Stimulated activated CD4-positive, alpha-beta T cell treated with anti-CD3 and anti-CD28 coated beads, Interleukin-12 subunit alpha, Interleukin-12 subunit beta, amount 100 ng/mL, for 24 hours (primary cell): Measurements from ENCODE around the gene MYO1C.

Experiments used
- DNase-seq, 2 experiments: peaks; one replicate each; pipeline ENCODE4 v3.0.0-alpha.2; 2020; ENCODE audit warnings: low read depth in 2 of 2

MYO1C gene

GRCh38 chr17:1484676-1485422, 7.6 kb downstream of the MYO1C start:
- DNase-seq, result no peak

DNA sequence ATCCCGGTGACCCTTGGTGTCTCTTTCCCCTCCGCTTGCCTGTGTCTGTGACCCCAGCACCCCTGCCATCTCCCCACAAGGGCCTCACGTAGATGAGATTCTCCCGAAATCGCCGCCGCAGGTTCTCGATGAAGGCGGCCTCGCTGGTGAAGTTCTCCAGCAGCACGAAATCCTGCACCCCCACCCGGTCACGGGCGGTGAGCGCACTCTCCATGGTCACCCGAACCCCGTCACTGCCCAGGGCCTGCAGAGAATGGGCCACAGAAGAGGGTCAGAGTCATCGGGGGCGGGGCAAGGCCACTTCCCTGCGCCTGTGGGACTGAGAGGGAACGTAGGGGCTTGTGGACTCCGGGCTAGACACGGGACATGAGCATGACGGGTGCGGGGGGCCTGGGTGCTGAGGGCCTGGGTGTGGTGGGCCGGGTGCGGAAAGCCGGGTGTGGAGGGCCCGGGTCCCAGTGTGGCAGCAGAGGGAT, 8.4 kb downstream of the MYO1C start:
- no peak for DNase-seq

DNA sequence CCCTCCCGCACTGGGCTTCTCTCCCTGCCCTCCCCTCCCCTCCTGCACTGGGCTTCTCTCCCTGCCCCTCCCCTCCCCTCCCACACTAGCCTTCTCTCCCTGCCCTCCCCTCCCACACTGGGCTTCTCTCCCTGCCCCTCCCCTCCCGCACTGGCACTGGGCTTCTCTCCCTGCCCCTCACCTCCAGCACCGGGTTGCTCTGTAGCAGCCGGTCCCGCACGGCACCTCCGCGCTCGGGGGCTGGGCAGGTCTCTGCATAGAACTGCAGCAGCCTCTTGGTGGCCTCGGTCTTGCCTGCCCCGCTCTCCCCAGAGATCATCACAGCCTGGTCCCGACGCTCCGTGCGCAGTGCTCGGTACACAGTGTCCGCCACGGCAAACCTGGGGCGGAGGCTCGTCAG, 9.8 kb downstream of the MYO1C start:
- no peak for DNase-seq

GRCh38 chr17:1481736-1482135, 10.8 kb downstream of the MYO1C start:
- DNase-seq, result no peak

DNA sequence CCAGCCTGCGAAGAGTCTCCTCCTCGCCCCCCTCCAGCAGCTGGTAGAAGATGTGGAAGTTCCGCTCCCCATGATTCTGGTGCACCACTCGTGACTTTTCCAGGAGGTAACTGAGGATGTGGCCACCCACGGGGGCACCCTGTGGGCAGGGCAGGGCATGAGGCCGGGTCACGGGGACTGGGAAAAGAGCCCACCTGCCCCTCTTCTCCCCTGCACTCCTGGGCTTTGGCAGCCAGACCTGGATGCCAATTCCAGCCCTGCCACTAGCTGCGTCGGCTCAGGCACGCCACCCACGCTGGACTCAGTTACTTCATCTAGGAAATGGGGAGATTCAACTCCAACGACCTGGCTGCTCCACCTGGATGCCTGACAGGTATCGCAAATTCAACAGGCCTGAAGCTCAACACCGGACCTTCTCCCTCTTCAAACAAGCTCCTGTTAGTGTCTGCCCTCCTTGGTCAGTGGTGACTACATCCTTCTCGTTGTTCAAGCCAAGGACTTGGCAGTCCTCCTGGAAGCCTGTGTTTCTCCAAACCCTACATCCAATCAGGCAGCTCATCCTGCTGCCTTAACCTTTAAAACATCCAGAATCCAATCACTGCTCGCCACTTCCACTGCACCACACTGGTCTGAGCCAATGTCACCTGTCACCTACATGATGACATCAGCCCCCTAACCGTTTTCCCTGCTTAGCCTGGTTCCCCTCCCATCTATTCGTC, 11.6 kb downstream of the MYO1C start:
- DNase-seq, result no peak

GRCh38 chr17:1478418-1478817, 14.1 kb downstream of the MYO1C start:
- no peak for DNase-seq

DNA sequence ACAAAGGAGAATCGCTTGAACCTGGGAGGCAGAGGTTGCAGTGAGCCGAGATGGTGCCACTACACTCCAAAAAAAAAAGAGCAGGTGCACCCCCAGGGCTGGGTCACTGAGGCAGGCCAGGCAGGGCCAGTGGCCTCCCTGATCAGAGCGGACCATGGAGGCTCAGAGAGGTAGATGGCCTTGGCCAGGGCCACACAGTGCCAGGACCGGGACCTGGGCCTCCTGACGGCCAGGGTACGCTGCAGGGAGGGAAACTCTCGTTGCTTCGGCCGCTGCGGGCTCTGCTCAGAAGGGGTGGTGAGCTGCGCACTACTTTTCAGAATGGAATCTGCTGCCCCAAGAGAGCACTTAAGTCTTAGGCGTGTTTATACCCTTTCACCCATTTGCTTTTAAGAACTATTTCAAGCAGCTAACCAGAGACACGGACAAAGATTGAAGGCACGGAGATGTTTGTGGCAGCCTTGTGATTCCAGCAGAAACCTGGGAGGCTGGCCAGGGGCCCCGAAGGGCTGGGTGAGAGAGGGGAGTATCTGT, 17.1 kb downstream of the MYO1C start:
- no peak for DNase-seq

GRCh38 chr17:1474402-1475189, 17.9 kb downstream of the MYO1C start:
- no peak for DNase-seq

DNA sequence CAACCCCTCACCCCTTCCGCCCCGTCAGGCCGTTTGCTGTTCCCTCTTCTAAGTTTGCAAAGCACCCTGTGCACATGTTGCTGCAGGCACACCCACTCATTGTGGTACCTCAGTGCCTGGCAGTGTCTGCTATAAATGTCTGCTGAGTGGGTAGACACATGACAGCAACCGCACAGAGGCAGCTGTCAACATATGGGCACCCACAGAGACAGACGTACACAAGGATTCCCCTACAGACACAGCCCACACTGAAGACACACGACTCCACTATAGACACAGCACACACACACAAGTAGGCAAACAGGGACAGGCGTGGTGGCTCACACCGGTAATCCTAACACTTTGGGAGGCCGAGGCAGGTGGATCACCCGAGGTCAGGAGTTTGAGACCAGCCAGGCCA, 18.6 kb downstream of the MYO1C start:
- DNase-seq, result no peak

DNA sequence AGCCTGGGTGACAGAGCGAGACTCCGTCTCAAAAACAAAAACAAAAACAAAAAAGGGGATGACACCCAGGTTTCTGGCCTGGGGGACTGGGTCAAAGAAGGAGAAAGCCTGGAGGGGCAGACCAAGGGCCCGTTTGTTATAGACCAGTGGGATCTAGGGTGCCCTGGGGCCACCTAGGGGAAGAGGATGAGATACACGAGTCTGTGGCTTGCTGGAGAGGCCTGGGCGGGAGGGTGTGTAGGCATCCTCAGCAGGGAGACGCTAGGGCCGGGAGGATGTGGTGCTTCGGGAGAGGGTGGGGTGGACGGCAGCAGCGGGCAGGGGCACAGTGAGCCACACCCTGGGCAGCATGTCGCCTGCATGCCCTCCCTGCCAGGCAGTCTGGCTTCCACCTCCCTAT, 19.3 kb downstream of the MYO1C start:
- no peak for DNase-seq

DNA sequence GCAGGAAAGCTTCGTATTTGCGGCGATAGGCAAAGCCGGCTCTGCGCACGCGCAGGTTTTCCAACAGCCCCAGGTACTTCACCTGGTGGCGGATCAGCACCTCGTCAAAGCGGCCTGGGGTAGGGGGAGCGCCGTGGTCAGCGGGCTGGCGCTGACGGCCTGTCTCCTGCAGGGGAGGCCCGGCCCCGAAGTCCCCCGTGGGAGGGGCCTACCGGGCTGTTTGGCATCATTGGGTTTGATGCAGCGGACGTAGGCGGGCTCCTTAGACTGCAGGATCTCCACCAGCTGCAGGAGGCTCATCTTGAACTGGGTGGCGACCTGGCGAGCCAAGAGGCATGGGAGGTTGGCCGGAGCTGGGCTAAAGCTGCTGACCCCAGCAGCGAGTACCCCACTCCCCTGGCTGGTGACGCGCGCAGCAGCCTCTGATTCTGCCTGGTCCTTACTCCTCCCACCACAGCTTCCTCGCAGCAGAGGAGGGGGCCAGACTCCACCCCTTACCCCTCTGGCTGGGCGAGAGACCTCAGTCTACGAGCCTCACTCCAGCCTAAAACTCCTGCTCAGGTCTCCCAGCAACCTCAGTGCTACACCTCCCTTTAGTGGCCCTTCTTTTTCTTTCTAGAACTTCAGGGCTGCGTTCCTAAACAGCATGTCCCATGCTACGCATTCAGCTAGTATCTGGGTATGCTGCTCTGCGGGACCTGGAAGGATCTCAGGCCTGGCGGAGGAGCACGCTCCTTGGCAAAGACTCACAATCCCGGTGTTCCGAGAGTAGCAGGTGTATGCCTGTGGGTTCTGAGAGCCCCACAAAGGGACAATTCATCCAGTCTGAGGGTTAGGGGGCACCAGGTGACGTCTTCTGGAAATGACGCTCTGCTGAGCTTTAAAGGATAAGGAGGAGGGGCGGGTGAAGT, 20.3 kb downstream of the MYO1C start:
- no peak for DNase-seq

GRCh38 chr17:1471490-1471889, 21.0 kb downstream of the MYO1C start:
- no peak for DNase-seq

GRCh38 chr17:1470755-1471462, 21.6 kb downstream of the MYO1C start:
- no peak for DNase-seq

DNA sequence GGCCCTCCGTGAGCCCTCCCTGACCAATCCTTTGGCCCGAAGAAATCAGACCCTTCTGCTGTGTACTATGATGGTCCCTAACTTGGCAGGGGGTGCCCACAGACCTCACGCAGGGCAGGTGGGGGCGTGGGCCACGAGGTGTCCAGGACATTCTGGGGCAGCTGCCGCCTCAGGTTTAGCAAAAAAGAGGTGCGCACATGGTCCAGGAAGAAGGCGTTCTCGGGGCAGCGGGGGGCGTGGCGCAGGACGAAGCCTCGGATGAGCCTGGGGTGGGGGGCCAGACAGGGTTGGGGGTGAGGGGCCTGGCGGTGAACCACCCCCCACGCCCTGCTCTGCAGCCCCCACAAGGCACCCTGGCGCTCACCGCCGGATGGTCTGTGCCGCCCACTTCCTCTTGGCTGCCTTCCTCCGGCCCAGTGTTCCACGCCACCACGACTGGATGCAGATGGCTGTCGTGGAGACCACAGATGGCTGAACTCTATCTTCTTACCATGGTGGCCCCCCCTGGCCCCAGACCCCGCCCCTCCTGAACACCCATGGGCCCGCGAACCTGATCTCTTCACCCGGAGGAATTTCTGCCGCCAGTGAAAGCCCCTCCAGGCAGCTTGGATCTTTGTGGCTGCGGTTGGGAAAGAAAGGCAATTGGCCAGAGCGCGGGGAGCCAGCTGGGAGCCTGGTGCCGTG, 22.3 kb downstream of the MYO1C start:
- DNase-seq, result no peak

DNA sequence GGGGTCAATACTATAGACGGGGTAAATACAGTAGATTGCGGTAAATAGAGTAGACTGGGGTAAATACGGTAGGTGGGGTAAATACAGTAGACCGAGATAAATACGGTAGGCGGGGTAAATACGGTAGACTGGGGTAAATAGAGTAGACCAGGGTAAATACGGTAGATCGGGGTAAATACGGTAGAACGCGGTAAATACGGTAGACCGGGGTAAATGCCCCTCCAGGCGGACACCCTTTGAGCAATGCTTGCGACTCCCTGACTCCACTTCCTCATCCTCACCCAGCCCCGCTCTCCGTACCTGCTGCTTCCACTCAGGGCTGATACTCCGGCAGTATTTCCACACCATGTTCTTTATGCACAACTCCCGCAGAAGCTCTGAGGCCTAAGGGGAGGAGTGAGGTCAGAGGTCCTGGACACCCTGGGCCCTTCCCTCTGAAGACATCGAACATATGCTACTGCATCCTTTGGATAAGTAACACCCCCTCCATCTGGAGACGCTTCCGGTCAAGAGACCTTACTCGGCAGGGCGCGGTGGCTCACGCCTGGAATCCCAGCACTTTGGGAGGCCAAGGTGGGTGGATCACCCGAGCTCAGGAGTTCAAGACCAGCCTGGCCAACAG, 23.1 kb downstream of the MYO1C start:
- DNase-seq, result no peak

DNA sequence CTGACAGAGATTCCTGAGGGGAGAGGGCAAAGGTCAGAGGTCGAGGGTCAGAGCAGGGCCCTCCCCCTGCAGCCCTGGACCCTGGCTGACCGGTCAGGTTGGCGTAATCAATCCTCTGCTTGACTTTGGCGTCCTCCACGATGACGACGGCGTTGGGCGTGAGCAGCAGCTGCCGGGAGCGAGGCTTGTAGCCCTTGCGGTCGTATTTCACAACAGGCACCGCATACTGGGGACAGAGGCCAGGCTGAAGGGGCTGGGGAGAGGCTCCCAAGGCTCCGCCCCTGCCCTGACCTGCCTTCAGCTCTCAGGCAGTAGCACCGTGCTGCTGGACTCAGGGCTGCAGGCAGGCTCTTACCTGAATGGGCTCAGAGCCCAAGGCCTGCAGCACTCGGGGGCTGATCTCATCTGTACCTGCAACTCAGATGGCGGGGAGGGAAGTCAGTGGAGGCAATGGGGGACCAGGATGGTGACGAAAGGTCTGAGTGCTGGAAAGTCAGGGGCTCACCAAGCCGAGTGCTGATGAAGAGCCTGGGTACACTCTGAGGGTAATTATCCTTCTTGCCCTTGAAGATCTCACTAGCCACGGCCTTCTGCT, 24.5 kb downstream of the MYO1C start:
- DNase-seq, result no peak

DNA sequence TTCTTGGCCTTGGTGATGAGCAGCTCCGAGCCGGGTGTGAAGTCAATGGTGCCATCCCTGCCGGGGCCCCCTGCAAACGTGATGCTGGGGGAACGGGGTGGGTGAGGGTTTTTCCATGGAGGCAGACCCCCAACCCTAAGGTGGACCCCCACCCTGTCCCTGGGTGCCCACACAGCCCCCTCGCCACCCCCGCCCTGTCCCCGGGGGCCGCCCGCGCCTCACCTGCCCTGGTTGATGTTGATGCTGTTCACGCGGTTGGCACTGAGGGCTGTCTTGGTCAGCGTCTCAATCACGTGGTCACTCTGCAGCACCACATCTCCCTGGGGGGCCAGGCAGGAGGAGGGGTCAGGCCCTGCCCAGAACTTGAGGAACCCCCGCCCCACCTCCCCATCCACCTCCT, 25.2 kb downstream of the MYO1C start:
- DNase-seq, result no peak

DNA sequence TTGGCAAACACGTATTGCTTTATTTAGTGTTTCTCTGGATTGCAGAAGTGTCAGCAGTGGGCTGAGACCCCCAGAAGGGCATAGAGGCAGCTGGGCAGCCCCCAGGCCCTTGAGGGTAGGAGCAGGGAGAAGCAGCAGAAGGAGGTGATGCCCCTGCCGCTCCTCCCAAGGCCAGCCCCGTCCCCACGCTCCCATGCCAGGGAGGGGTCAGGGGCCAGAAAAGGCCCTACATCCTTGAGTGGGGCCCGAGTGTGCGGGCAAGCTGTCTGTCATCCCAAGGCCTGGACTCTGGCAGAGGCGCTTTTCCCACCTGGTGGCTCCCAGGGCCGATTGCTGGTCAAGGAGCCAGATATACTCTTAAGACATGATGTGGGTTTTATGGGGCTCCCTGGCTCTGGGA, 28.3 kb downstream of the MYO1C start:
- DNase-seq, result no peak
